Smooth muscle cell (in vitro differentiated cells): ENCODE results near the gene TIGIT. TPM values are rescaled to one million over a fixed set of nuclear protein-coding genes. Genes with fewer than 3 reads are reported as not detected.

Experiments used
- DNase-seq: peaks from one replicate; lab custom pipeline; 2025; ENCODE audit not compliant: unreplicated experiment; lab: John Stamatoyannopoulos, UW
- H2AFZ ChIP-seq: fragments of 200-600 bp; sonication (generic); 2 replicates; pipeline ENCODE4 v1.6.0; 2016; ENCODE audit warnings: antibody characterized with exemption, low read depth, mild to moderate bottlenecking
- H3F3A ChIP-seq: fragments of 200-600 bp; sonication (generic); 2 replicates; pipeline ENCODE4 v1.6.0; 2017; ENCODE audit warnings: antibody characterized with exemption, low read depth
- H3K27ac ChIP-seq: fragments of 200-600 bp; sonication (generic); 2 replicates; pipeline ENCODE4 v1.5.1; 2016; ENCODE audit warnings: low read depth, mild to moderate bottlenecking
- H3K27me3 ChIP-seq: fragments of 200-600 bp; sonication (generic); 2 replicates; pipeline ENCODE4 v1.6.1; 2016; ENCODE audit warnings: low read depth, mild to moderate bottlenecking
- H3K36me3 ChIP-seq: fragments of 200-600 bp; sonication (generic); 2 replicates; pipeline ENCODE4 v1.5.1; 2016; ENCODE audit warnings: low read depth
- H3K4me1 ChIP-seq: fragments of 200-600 bp; sonication (generic); 2 replicates; pipeline ENCODE4 v1.5.1; 2016; ENCODE audit warnings: low read depth
- H3K4me2 ChIP-seq: fragments of 200-600 bp; sonication (generic); 2 replicates; pipeline ENCODE4 v1.6.0; 2016; ENCODE audit warnings: mild to moderate bottlenecking
- H3K4me3 ChIP-seq: fragments of 200-600 bp; sonication (generic); 2 replicates; pipeline ENCODE4 v1.5.1; 2016; ENCODE audit warnings: mild to moderate bottlenecking
- H3K79me2 ChIP-seq: fragments of 200-600 bp; sonication (generic); 2 replicates; pipeline ENCODE4 v1.6.0; 2016; ENCODE audit warnings: low read depth, mild to moderate bottlenecking
- H3K9ac ChIP-seq: fragments of 200-600 bp; sonication (generic); 2 replicates; pipeline ENCODE4 v1.6.0; 2016; ENCODE audit warnings: low read depth
- H3K9me3 ChIP-seq: fragments of 200-600 bp; sonication (generic); replicated peaks from 2 replicates; pipeline ENCODE4 v1.5.1; 2016; ENCODE audit warnings: low read depth
- H4K20me1 ChIP-seq: fragments of 200-600 bp; sonication (generic); 2 replicates; pipeline ENCODE4 v1.6.0; 2016; ENCODE audit warnings: low read depth
- CTCF ChIP-seq: fragments of 200-600 bp; sonication (generic); IDR thresholded peaks from 2 replicates; pipeline ENCODE4 v1.5.1; 2017; ENCODE audit warnings: borderline replicate concordance, mild to moderate bottlenecking, antibody characterized with exemption; ENCODE audit not compliant: insufficient read depth, poor library complexity, severe bottlenecking
- WGBS: methylation state at CpG from one replicate; pipeline ENCODE4 v1.1.7; 2016; ENCODE audit warnings: low lambda C conversion rate; 5-methylcytosine and 5-hydroxymethylcytosine counted together
- polyA plus RNA-seq: library from polyadenylated mRNA; unstranded; fragments of >200 nt; fragmentation: Nextera tagmentation; extraction: Ambion mirVana; gene quantifications from 2 replicates; pipeline ENCODE4 v1.2.1, GENCODE V29; 2016
- total RNA-seq: library from RNA; depleted of rRNA; stranded (reverse); fragments of >200 nt; gene quantifications from 2 replicates; pipeline ENCODE4 v1.2.3, GENCODE V29; 2014

Gene TIGIT
- total RNA-seq (not detected in 2 replicates), polyA plus RNA-seq (not detected in 2 replicates)

GRCh38 chr3:114293838-114294535 is at the start of gene TIGIT:
Gene TIGIT (plus strand): TSS chr3:114294028. CDS start chr3:114294062, 34 bp downstream.
- Histone ChIP-seq H2AFZ (no peak within 1 kb of the TSS), H3K9me3 (no peaks in the 10 kb centered on the region), H4K20me1 (no peaks in the 10 kb centered on the region), H3K9ac (no peak within 1 kb of the TSS), H3F3A (no peaks in the 10 kb centered on the region), H3K27me3 (no peaks in the 10 kb centered on the region), H3K4me3 (no peak within 1 kb of the TSS), H3K36me3 (no peaks in the 10 kb centered on the region), H3K4me2 (no peak within 1 kb of the TSS), H3K4me1 (no peaks in the 10 kb centered on the region), H3K79me2 (no peaks in the 10 kb centered on the region), H3K27ac (no peak within 1 kb of the TSS)
- DNase-seq = no peak
- WGBS = 93% methylated on average over 7 of the region's 7 CpGs
- TF ChIP-seq CTCF = no peak

GRCh38 chr3:114252954-114253353 is 40.9 kb upstream of the TIGIT start:
- Histone ChIP-seq H3K9me3 (no peaks in the 10 kb centered on the region), H3K4me2 (no peak overlapping the region), H3K27ac (no peak overlapping the region), H3K9ac (no peak overlapping the region), H3K4me3 (no peak overlapping the region), H3K36me3 (no peaks in the 10 kb centered on the region), H3K27me3 (no peaks in the 10 kb centered on the region), H3K4me1 (no peaks in the 10 kb centered on the region), H2AFZ (no peak overlapping the region), H4K20me1 (no peaks in the 10 kb centered on the region), H3K79me2 (no peaks in the 10 kb centered on the region), H3F3A (no peaks in the 10 kb centered on the region)
- no peak for TF ChIP-seq CTCF
- no peak for DNase-seq
- 83% methylated on average over 1 of the region's 1 CpG for WGBS

GRCh38 chr3:114253505-114253904 is 40.3 kb upstream of the TIGIT start:
- H3K27ac ChIP-seq = no peak overlapping the region
- H3K27me3 ChIP-seq = no peaks in the 10 kb centered on the region
- H3F3A ChIP-seq = no peaks in the 10 kb centered on the region
- no peaks in the 10 kb centered on the region for H3K4me1 ChIP-seq
- H3K36me3 ChIP-seq = no peaks in the 10 kb centered on the region
- H2AFZ ChIP-seq = no peak overlapping the region
- no peaks in the 10 kb centered on the region for H3K79me2 ChIP-seq
- no peak overlapping the region for H3K9ac ChIP-seq
- no peaks in the 10 kb centered on the region for H3K9me3 ChIP-seq
- 90% methylated on average over 1 of the region's 1 CpG for WGBS
- H3K4me3 ChIP-seq = no peak overlapping the region
- H4K20me1 ChIP-seq = no peaks in the 10 kb centered on the region
- no peak overlapping the region for H3K4me2 ChIP-seq
- no peak for TF ChIP-seq CTCF
- DNase-seq = no peak

GRCh38 chr3:114259566-114259965 is 34.3 kb upstream of the TIGIT start:
- TF ChIP-seq CTCF = no peak
- no peak for DNase-seq

More at GRCh38 chr3:114259566-114259965, 34.3 kb upstream of the TIGIT start:
- H2AFZ ChIP-seq = no peak overlapping the region
- no peaks in the 10 kb centered on the region for H3K36me3 ChIP-seq
- H3K4me3 ChIP-seq = no peak overlapping the region
- H3K9ac ChIP-seq = no peak overlapping the region
- no peaks in the 10 kb centered on the region for H3F3A ChIP-seq
- no peaks in the 10 kb centered on the region for H3K27me3 ChIP-seq
- H3K27ac ChIP-seq = no peak overlapping the region
- H3K79me2 ChIP-seq = no peaks in the 10 kb centered on the region
- no peaks in the 10 kb centered on the region for H3K9me3 ChIP-seq
- H3K4me1 ChIP-seq = no peaks in the 10 kb centered on the region
- H4K20me1 ChIP-seq = no peaks in the 10 kb centered on the region
- WGBS = 85% methylated on average over 1 of the region's 1 CpG
- no peak overlapping the region for H3K4me2 ChIP-seq
